Fibroblast of skin of abdomen (primary cell): Measurements from ENCODE around the gene LGALS8. TPM values are rescaled to one million over a fixed set of nuclear protein-coding genes. Genes with fewer than 3 reads are reported as not detected.
"Not testable (repeated sequence)": the region's sequence is repeated elsewhere in the genome, so short reads cannot be mapped to it uniquely, and the experiment has no call there.

ENCODE experiments used
- DNase-seq: peaks from one replicate; pipeline ENCODE4 v3.0.0-alpha.2; 2013
- polyA plus RNA-seq, 2 experiments: library from polyadenylated mRNA; unstranded; fragments of 120-200 nt; gene quantifications; one replicate each; pipeline ENCODE4 v1.2.1, GENCODE V29; 2013; ENCODE audit not compliant: insufficient read length in 2 of 2

The LGALS8 gene
- polyA plus RNA-seq (2013, experiment 1 of 2; ENCODE audit: insufficient read length), result 27.6 TPM
- 27.0 TPM for polyA plus RNA-seq (2013, experiment 2 of 2; ENCODE audit: insufficient read length)

GRCh38 chr1:236523704-236524141, at the start of gene LGALS8:
LGALS8 (plus strand) TSS chr1:236523982; CDS start chr1:236526071, 2,089 bp downstream.
- DNase-seq, result peak; percentile 83

- no peak for DNase-seq
These were observed 47.8 kb upstream of the LGALS8 start for GRCh38 chr1:236476019-236476418.

GRCh38 chr1:236480758-236481436, 42.9 kb upstream of the LGALS8 start:
- no peak for DNase-seq

GRCh38 chr1:236484310-236484971, 39.3 kb upstream of the LGALS8 start:
- DNase-seq, result no peak

GRCh38 chr1:236486356-236487002, 37.3 kb upstream of the LGALS8 start:
- DNase-seq, result no peak

GRCh38 chr1:236489161-236489560, 34.6 kb upstream of the LGALS8 start:
- not testable (repeated sequence) for DNase-seq

GRCh38 chr1:236489710-236490377, 33.9 kb upstream of the LGALS8 start:
- DNase-seq, result peak; percentile 37

GRCh38 chr1:236491469-236492136, 32.2 kb upstream of the LGALS8 start:
- no peak for DNase-seq

- DNase-seq, result no peak
These were observed 31.4 kb upstream of the LGALS8 start for GRCh38 chr1:236492378-236492777.

- no peak for DNase-seq
These were observed 29.7 kb upstream of the LGALS8 start for GRCh38 chr1:236494082-236494481.

- peak; percentile 26 for DNase-seq
These were observed 29.0 kb upstream of the LGALS8 start for GRCh38 chr1:236494586-236495466.

- DNase-seq, result no peak
These were observed 28.2 kb upstream of the LGALS8 start for GRCh38 chr1:236495467-236496112.

GRCh38 chr1:236497908-236498307, 25.9 kb upstream of the LGALS8 start:
- no peak for DNase-seq

GRCh38 chr1:236501093-236501492, 22.7 kb upstream of the LGALS8 start:
- no peak for DNase-seq

GRCh38 chr1:236502579-236502971, 21.2 kb upstream of the LGALS8 start:
- peak; percentile 33 for DNase-seq

GRCh38 chr1:236502972-236503639, 20.7 kb upstream of the LGALS8 start:
- peak; percentile 57 for DNase-seq

GRCh38 chr1:236504338-236504737, 19.4 kb upstream of the LGALS8 start:
- not testable (repeated sequence) for DNase-seq

- peak; percentile 14 for DNase-seq
These were observed 16.6 kb upstream of the LGALS8 start for GRCh38 chr1:236507022-236507700.

- no peak for DNase-seq
These were observed 15.2 kb upstream of the LGALS8 start for GRCh38 chr1:236508593-236509027.
